DMS79 treated with DMSO at 0.1 percent for 48 hours (cell line): ENCODE data around the gene SAMD8.
"Not testable (repeated sequence)": the region's sequence is repeated elsewhere in the genome, so short reads cannot be mapped to it uniquely, and the experiment has no call there.

ENCODE experiments used
- DNase-seq: peaks from one replicate; lab custom pipeline; 2025; lab: John Stamatoyannopoulos, UW

Gene SAMD8

GRCh38 chr10:75195035-75195763 is 83.7 kb downstream of the SAMD8 start:
- DNase-seq, result no peak

- DNase-seq, result no peak
These were observed 85.6 kb downstream of the SAMD8 start for GRCh38 chr10:75197066-75197465.

- DNase-seq, result no peak
These were observed 86.5 kb downstream of the SAMD8 start for GRCh38 chr10:75197906-75198305.

- DNase-seq, result not testable (repeated sequence)
These were observed 88.5 kb downstream of the SAMD8 start for GRCh38 chr10:75199949-75200348.

- DNase-seq, result no peak
These were observed 90.4 kb downstream of the SAMD8 start for GRCh38 chr10:75201793-75202307.

- DNase-seq, result no peak
These were observed 91.0 kb downstream of the SAMD8 start for GRCh38 chr10:75202321-75203045.

- not testable (repeated sequence) for DNase-seq
These were observed 91.7 kb downstream of the SAMD8 start for GRCh38 chr10:75203046-75203620.

- no peak for DNase-seq
These were observed 92.3 kb downstream of the SAMD8 start for GRCh38 chr10:75203724-75204123.

GRCh38 chr10:75205908-75206307 is 94.5 kb downstream of the SAMD8 start:
- no peak for DNase-seq

- not testable (repeated sequence) for DNase-seq
These were observed 95.2 kb downstream of the SAMD8 start for GRCh38 chr10:75206638-75207037.

GRCh38 chr10:75207079-75207856 is 95.8 kb downstream of the SAMD8 start:
- no peak for DNase-seq

- DNase-seq, result no peak
These were observed 96.3 kb downstream of the SAMD8 start for GRCh38 chr10:75207857-75208144.

GRCh38 chr10:75208181-75208580 is 96.7 kb downstream of the SAMD8 start:
- no peak for DNase-seq

GRCh38 chr10:75209086-75209920 is 97.8 kb downstream of the SAMD8 start:
- DNase-seq, result no peak

- peak; percentile 11 for DNase-seq
These were observed 98.4 kb downstream of the SAMD8 start for GRCh38 chr10:75209921-75210281.

GRCh38 chr10:75210282-75211006 is 99.0 kb downstream of the SAMD8 start, which contains the start of gene VDAC2:
Gene VDAC2, plus strand, starts transcription at chr10:75210796. Its CDS starts 363 bp downstream, at chr10:75211159.
- DNase-seq, result peak; percentile 33

GRCh38 chr10:75211007-75211691 is 99.7 kb downstream of the SAMD8 start:
- no peak for DNase-seq

GRCh38 chr10:75212343-75212742 is 100.9 kb downstream of the SAMD8 start:
- no peak for DNase-seq

GRCh38 chr10:75220274-75220673 is 108.8 kb downstream of the SAMD8 start:
- no peak for DNase-seq

- DNase-seq, result not testable (repeated sequence)
These were observed 110.0 kb downstream of the SAMD8 start for GRCh38 chr10:75221492-75221891.
